GM21737 (cell line): Measurements from ENCODE around the gene SLIT3.
"Not testable (repeated sequence)": the region's sequence is repeated elsewhere in the genome, so short reads cannot be mapped to it uniquely, and the experiment has no call there.

Experiments used
- ATAC-seq: cut with Tn5 transposase; IDR thresholded peaks from one replicate; pipeline ENCODE4 v1.9.1; 2021; ENCODE audit warnings: mild to moderate bottlenecking, moderate library complexity; ENCODE audit not compliant: unreplicated experiment

The SLIT3 gene

GRCh38 chr5:168753691-168754254, 547.2 kb downstream of the SLIT3 start:
- ATAC-seq, result no peak

- ATAC-seq, result no peak
Measured at GRCh38 chr5:168752416-168753190, 548.3 kb downstream of the SLIT3 start.

- no peak for ATAC-seq
Measured at GRCh38 chr5:168752012-168752411, 548.9 kb downstream of the SLIT3 start.

GRCh38 chr5:168750926-168751325, 550.0 kb downstream of the SLIT3 start:
- no peak for ATAC-seq

- no peak for ATAC-seq
Measured at GRCh38 chr5:168749391-168750100, 551.4 kb downstream of the SLIT3 start.

GRCh38 chr5:168747987-168748777, 552.8 kb downstream of the SLIT3 start:
- ATAC-seq, result no peak

GRCh38 chr5:168746893-168747640, 553.9 kb downstream of the SLIT3 start:
- no peak for ATAC-seq

- not testable (repeated sequence) for ATAC-seq
Measured at GRCh38 chr5:168746126-168746892, 554.6 kb downstream of the SLIT3 start.

- no peak for ATAC-seq
Measured at GRCh38 chr5:168743617-168744016, 557.3 kb downstream of the SLIT3 start.

GRCh38 chr5:168742311-168742710, 558.6 kb downstream of the SLIT3 start:
- ATAC-seq, result not testable (repeated sequence)

GRCh38 chr5:168740811-168741213, 560.1 kb downstream of the SLIT3 start:
- ATAC-seq, result no peak

- no peak for ATAC-seq
Measured at GRCh38 chr5:168740092-168740800, 560.7 kb downstream of the SLIT3 start.

- ATAC-seq, result no peak
Measured at GRCh38 chr5:168737066-168737465, 563.9 kb downstream of the SLIT3 start.

- ATAC-seq, result no peak
Measured at GRCh38 chr5:168736281-168736831, 564.6 kb downstream of the SLIT3 start.

- no peak for ATAC-seq
Measured at GRCh38 chr5:168734620-168735300, 566.2 kb downstream of the SLIT3 start.

- ATAC-seq, result no peak
Measured at GRCh38 chr5:168734119-168734518, 566.8 kb downstream of the SLIT3 start.

- no peak for ATAC-seq
Measured at GRCh38 chr5:168728546-168729211, 572.3 kb downstream of the SLIT3 start.

- ATAC-seq, result no peak
Measured at GRCh38 chr5:168727547-168727946, 573.4 kb downstream of the SLIT3 start.
